ENCODE data around the gene METTL23.
A peak's percentile ranks its signal among the peaks of the same experiment; 100 is the strongest.
"Not testable (repeated sequence)": the region's sequence is repeated elsewhere in the genome, so short reads cannot be mapped to it uniquely, and the experiment has no call there.

The METTL23 gene

DNA sequence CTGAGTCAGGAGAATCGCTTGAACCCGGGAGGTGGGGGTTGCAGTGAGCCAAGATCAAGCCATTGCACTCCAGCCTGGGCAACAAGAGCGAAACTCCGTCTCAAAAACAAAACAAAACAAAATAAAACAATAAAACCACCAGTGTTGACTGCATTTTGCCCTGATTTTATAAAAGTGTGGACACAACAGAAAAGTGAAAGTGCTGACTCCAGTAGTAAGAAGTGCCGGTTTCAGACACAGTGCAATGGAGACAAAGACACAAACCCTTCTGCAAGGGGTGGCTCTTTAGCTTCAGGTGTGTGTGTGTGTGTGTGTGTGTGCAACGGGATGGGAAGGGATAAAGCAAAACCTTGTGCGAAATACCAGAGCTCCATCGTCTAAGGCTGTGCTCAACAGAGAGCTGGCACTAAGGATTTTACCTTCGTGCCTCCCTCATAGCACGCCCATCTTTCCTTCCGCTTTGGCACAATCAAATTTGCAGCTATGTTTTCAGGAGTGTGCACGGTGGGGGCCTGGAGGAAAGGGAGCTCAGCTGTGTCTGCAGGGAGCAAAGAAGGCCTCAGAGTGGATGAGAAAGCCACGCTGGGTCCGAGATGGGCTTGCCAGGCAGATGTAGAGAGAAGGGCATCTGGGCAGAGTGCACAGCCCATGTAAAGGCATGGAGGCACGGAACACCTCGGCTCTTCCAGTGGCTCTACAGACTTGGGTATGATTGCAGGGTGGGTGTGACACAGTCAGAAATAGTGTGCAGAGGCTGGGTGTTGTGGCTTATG lies 31.4 kb upstream of the METTL23 start:
- DNase-seq, result no peak

DNA sequence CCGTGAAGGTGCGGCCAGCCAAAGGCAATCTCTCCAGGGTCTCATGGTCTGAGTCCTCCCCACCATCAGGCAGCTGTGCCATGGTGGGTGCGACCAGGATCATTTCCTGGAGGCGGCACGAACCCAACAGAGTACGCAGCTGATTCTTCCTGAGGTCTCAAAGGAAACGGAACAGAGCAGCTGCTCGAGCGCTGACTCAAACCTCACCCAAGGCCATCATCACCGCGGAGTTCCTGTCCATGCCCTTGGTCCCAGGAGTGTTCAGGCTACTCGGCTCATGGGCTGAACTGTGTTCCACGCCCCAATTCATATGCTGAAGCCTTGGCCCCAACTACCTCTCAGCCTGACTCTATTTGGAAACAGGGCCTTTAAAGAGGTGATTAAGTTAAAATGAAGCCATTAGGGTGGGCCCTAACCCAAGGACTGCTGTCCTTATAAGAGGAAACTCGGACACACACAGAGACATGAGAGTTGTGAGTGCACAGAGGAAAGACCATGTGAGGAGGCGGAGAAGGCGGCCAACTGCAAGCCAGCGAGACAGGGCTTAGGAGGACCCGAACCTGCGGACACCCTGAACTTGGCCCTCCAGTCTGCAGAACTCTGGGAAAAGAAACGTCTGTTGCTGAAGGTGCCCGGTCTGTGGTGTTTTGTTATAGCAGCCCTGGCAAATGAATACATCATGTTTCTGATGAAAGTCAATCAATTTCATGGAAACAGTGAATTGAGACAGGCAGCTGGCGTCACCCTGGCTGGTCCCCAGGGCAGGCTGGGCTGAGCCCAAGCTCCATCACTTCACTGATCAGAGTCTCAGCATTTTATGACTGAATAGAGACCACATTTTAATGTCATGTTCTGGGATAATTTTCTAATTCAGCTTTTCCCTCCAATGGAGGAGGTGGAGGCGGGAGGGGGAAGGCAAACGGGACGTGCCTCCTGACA lies 29.6 kb upstream of the METTL23 start:
- DNase-seq, result no peak

DNA sequence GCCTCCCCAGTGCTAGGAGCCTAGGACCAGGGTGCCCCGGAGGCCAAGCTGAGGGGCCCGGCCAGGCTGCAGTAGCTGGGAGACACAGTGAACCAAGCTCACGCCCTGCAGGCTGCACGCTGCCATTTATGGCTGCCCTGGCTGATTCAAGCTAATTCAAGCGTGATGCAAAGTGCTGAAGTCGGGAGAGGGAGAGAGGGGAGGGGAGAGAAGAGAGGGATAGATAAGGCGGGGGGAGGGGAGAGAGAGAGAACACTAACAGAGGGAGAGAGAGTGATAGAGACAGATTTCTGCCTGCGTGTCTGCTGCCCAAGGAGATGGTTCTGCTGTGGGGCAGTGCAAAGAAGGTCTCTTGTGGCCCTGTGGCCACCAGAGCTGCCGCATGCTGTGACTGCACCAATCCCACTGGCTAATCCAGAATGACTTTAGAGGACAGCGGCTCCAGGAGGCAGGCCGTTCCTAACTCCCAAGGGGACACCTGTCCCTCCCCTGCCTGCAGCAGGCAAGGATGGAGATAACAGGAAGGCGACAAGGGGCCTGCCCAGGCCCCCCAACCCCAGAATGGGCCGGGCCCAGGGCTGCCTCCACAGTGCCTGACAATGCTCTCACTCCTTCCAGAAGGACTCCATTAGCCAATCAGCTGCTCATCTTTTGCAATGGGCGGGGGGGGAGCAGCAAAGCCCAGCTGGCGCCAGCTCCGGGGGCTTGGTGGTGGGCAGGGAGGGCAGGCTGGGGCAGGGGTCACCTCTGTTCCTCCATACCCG lies 28.8 kb upstream of the METTL23 start:
- no peak for DNase-seq

DNA sequence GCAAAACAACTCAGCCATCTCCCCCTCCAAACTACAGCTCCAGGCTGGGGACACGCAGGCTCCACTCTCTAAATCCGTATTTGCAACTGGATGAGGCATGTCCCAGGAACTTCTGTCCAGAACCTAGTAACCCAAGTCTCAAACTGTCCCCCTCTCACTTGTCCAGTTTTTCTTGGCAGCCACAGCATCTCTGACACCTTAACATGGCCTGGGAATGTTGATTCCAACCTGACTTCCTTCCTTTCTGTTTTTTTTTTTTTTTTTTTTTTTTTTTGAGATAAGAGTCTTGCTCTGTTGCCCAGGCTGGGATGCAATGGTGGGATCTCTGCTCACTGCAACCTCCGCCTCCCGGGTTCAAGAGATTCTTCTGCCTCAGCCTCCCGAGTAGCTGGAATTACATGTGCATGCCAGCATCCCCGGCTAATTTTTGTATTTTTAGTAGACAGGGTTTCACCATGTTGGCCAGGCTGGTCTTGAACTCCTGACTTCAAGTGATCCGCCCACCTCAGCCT lies 28.1 kb upstream of the METTL23 start:
- DNase-seq, result not testable (repeated sequence)

DNA sequence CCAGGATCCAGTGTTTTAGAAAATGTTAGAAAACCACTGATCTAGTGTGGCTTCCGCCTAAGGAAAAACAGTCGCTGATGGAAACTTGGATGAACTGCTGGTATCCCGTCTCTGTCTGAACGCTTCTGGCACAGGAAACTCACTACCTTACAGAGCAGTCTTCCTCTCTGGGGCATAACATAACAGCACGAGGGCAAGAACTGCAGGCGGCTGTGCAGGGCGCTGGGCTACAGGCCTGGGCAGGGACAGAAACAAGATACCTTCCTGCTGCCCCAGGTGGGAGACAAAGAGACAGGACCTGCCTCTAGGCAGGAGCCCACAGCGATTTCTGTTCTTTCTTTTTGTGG lies 26.4 kb upstream of the METTL23 start:
- no peak for DNase-seq

DNA sequence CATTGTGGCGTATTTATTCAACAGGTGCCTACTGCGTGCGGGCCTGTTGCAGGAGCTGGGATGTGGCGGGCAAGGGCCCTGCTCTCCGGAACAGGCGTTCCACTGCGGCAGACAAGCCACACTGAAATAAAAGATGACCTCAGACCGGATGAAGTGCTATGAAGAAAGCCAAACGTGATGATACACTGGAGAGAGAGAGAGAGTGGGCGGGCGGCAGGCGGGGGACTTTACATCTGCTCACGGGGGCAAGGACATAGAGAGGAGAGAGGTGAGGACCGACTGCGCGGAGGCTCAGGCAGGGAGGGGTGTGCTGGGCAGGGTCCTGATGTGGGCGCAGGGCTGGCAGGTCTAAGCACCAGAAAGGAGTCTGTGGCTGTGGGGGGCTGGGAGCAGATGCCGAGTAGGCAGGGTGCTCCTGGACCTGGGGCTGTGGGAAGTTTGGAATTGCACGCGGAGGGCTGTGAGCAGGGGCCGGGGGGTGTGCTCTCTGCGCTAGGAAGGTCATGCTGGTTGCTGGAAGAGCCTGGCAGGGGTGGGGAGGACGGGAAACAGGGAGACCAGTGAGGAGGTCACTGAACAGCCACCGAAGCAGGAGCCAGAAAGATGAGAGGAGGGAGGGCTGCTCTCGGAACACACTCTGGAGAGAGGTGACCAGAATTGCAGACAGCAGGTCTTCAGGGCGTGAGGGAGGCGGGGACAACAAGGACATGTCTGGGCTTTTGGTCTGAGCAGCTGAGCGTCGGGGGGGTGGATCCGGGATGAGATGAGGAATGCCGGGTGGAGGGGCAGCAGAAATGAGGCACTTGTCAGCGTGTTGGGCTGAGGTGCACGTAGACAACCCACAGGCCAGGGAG lies 25.8 kb upstream of the METTL23 start:
- no peak for DNase-seq

DNA sequence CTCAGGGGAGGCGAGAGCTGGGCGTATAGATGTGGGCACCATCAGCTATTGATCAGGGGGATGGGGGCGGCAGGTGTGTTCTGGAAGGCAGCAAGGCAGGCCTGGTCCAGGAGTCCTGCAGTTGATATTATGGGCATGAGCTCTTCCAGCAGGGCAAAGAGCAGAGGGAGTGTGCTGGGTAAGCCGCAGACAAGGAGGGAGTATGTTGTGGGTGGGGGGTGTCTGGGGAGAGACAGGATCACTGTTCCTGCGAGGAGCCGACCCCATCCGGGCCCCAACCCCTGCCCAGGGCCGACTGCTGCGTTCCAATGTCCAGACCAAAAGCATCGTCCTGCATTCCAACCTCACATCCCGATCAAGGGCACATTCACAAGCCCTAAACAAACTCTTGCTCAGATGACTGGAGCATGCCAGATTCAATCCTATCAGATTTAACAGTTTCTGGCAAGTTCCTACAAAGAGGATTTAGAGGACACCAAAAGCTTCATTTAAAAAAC lies 25.1 kb upstream of the METTL23 start:
- no peak for DNase-seq

DNA sequence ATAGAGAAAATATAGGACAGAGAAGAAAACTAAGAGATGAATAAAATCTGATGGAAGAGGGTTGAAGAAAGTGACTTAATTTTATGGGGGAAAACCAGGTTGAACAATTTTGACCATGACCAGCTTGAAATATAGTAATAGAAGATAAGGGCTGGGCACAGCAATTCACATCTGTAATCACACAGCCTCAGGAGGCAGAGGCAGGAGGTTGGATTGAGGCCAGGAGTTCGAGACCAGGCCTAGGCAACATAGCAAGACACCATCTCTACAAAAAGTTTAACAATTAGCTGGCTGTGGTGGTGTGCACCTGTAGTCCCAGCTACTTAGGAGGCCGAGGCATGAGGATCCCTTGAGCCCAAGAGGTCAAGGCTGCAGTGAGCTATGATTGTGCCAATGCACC lies 24.6 kb upstream of the METTL23 start:
- DNase-seq, result no peak

DNA sequence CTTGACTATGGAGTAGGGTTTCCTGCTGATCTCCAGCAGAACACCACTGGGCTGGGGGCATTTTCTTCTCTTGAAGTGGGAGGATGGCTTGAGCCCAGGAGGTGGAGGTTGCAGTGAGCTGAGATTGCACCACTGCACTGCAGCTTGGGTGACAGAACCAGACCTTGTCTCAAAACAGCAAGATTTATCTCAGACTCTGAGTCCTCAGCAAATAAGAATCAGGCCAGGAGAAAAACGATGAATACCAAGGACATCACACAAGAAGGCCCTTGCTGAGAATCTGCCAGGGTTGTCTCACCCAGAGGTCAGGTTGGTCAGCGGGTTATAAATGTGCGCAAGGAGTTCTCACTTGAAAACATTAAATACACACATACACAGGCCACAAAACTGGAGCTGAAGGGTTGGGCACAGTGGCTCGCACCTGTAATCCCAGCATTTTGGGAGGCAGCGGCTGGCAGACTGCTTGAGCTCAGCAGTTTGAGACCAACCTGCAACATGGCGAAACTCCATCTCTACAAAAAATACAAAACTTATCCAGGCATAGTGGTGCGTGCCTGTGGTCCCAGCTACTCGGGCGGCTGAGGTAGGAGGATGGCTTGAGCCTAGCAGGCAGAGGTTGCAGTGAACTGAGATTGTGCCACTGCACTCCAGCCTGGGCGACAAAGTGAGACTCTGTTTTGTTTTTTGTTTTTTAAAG lies 23.6 kb upstream of the METTL23 start:
- DNase-seq, result no peak

DNA sequence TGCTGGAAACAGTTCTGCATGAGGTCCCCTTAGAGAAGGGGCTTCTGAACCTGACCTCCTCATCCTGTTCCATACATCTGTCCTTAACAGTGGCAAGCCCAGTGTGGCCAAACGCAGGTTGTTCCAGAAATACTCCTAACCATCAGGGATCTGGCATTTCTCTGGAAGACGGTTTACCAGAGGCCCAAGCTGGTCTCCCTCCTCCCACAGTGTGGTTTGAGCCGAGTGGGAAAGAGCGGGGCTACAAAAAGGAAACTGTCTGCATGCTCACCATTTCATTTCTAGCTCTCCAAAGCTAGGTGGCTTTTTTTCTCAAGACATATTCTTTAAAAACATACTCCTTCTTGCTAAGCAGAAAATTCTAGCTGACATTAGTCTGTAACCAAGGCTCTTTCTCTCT lies 21.8 kb upstream of the METTL23 start:
- DNase-seq, result no peak

DNA sequence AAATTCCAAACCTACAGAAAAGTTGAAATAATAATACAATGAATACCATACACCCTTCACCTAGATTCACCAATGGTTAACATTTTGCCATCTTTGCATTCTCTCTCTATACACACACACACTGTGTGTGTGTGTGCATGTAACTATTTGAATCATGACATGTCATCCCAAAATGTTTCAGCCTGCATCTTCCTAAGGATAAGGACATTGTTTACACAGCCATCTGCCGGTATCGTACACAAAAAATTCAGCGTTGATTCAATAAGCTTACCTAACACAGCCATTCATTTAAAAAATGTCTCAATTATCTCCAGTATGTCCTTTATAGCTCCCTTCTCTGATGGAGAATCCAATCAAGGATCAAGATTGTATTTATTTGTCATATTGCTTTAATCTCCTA lies 19.8 kb upstream of the METTL23 start:
- no peak for DNase-seq

DNA sequence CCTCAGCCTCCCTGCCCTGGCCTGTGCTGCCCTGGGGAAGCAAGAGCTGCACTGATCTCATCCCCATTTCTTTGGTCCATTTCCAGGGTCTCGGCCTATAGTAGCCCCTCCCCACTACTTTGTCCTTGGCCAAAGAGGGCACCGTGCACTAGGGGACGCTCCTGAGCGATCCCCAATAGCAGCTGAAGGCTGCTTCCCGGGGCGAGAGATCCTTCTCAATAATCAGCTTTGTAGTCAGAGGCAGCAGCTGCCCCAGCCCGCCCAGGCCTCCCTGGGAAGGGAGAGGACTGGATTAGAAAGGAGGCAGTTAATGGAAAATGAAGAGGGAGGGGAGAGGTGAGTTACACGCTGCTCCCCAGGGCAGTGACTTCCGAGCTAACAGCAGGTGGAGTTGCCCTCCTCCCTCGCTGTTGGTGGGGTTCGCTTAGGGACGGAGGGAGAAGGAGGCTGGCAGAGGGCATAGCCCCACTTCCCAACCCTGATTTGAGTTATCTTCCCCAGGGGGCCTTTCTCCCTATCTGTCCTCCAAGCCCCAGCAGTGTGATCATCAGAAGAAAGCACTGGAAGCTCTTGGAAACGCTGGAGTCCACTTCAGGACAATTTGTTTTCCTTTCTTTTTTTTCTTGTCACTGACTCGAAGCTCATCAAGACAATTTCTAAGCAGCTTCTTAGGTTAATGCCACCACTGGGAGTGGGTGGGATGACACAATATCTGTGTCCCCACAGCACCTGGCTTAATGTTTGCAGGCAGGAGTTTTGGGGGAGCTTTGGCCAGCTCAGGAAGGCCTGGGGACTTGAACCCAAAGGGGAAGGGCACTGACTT lies 18.4 kb upstream of the METTL23 start:
- no peak for DNase-seq

DNA sequence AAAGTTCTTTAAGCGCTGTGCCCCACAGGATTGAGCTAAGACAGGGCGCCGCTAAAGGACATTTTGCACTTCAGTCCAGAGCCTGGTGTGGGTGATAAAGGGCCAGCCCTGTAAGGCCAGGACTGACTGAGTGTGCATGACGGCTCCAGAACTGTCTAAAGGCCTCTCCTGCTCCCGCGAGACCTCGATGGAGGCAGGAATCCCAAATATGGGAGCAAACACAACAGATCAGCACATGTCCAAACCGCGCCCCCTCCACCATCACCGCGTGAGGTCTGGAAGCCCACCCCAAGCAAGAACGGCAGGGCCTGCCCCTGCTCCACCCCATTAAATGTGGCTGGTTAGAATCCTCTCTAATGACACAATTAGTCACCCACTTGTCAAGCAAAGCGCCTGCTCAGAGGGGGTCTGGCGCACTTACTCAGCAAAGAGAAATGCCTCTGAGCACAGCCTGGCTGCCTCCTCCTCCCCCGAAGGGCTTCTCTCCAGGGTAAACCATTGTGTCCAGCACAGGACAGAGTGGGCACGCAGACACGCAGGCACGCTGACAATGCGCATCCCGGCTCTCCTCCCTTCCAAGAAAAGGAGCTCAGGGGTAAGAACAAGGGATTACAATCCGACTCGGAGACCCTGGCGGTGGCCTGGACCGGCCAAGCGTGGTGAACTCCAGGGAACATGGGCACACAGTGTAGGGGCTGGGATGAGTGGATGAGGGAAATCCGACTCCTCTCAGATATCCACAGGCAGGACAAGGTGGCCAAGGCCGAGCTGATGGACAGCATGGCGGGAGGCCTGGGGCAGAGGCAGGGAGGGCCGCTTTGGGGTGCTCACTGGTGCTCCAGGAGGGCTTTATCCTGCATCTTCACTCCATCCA lies 17.3 kb upstream of the METTL23 start:
- no peak for DNase-seq

DNA sequence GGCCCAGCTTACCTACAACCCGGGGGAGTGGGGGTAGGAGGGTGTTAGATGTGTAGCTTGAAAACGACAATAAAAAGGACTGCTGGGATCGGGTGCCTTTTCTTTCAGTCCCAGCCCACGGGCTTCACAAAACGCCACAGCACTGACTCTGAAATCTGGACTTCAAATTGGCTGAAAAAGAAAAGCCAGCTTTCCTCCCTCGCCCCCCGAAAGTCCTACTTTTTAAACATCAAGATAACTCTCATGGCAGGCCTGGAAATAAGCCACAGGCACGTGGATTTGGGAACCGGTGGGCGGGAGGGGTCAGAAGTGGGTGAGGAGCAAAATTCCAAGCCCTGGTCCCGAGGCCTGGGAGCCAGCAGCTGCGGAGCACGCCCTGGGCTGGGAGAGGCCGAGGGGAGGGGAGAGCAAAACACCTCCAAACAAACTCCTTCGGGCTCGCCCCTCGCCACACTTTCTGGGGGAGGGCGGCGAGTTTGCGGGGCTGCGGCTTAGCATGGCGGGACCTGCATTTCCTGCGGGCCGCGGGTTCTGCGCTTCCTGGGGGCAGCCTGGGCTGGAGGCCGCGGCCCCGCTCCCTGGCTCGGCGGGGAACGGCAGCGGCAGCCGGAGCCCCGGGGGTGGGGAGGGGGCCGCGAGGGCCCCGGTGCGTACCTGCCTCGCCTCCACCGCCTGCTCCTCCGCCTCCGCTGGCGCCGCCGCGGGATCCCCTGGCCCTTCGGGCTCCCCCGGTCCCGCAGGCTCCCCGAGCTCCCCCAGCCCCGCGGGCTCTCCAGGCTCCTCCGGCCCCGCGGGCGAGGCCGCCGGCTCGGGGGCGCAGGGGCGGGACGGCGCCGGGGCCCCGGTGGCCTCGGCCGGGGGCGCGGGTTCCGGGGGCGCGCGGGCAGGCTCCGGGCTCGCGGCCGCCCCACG lies 16.4 kb upstream of the METTL23 start:
- not testable (repeated sequence) for DNase-seq

DNA sequence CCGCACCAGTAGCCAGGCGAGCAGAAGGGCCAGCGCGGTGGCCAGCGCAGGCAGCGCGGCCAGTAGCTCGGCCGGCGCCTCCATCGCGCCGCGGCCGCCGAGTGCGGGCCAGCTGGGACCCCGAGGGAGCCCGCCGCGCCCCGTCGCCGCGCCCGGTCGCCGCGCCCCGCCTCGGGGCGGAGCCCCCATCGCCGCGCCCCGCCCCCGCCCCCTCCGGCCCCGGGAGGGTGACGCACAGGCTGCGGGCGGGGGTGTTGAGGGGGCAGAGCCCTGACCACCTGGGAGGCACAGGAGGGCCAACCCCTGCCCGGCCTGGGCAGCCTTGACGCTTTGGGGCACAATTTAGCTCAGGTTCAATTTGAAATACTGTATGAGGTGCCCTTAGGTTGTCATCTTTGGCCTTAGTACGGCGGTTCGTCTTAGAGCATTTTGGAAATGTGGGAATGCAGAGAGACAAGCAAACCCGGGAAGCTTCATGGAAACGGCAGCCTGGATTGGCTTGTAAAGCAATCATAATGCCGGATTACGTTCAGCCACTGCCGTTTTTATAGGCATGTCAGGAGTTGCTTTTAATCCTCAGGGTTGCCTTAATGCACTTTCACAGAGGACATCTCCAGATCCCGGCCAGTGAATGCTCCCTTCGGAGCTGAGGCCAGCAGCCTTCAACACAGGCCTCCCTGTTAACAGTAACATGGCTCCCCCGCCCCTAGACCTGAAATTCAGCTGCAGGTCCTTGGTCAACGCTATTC lies 15.6 kb upstream of the METTL23 start, which contains the start of gene MXRA7:
TSS of gene MXRA7 (minus strand) at position 103 of the 749 bp plus-strand sequence. CDS start at position 84, 19 bp downstream.
- peak; percentile 42 for DNase-seq

DNA sequence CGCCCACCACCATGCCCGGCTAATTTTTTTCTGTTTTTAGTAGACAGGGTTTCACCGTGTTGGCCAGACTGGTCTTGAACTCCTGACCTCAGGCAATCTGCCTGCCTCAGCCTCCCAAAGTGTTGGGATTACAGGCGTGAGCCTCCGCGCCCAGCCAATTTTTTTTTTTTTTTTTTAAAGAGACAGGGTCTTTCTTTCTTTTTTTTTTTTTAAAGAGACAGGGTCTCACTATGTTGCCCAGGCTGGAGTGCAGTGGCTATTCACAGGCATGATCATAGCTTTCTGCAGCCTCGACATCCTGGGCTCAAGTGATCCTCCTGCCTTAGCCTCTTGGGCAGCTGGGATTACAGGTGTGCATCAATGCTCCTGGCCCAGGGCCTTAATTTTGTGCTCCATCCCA lies 14.3 kb upstream of the METTL23 start:
- not testable (repeated sequence) for DNase-seq

DNA sequence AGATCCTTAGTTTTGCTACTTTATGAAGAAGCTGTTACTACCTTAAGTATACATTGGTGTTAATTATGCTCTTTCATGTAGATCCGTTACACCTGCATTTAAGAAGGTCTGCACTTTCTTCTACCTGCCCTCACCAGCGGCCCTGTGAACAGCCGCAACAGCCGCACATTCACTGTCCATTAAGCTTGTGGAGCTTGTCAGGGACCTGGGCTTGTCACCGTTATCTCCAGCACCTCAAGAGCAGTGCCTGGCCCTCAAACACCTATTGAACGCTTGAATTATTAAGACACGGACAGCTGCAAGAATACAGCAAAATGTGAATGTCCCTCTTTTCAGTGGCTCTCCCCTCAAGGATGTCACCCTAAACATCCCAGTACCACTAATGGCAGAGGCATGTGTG lies 12.9 kb upstream of the METTL23 start:
- no peak for DNase-seq

Data from activated CD4-positive, CD25-positive, alpha-beta regulatory T cell treated with anti-CD3 and anti-CD28 coated beads, Interleukin-2, amount 50 U/mL, for 72 hours (primary cell).